HL-60 (cell line): Measurements from ENCODE around the gene INAVA.
"Not testable (repeated sequence)": the region's sequence is repeated elsewhere in the genome, so short reads cannot be mapped to it uniquely, and the experiment has no call there.

Experiments
- DNase-seq, 2 experiments: peaks; one replicate each; pipeline ENCODE4 v3.0.0-alpha.2; 2010 to 2020; ENCODE audit warnings: low read depth in 1 of 2, low spot score in 1 of 2
- H3K27ac ChIP-seq: fragments of 250-450 bp; sonication (Bioruptor Pico); replicated peaks from 2 replicates; pipeline ENCODE4 v1.5.1; 2020; ENCODE audit warnings: mild to moderate bottlenecking, moderate library complexity
- H3K27me3 ChIP-seq: fragments of 250-450 bp; sonication (Bioruptor Pico); 2 replicates; pipeline ENCODE4 v1.5.1; 2021; ENCODE audit warnings: mild to moderate bottlenecking, moderate library complexity; ENCODE audit not compliant: insufficient read depth, poor library complexity, severe bottlenecking
- H3K4me3 ChIP-seq: replicated peaks from 2 replicates; pipeline ENCODE4 v1.5.1; 2011; ENCODE audit warnings: mild to moderate bottlenecking, control low read depth, low read length; ENCODE audit not compliant: insufficient read depth
- GABPA ChIP-seq: IDR thresholded peaks from 2 replicates; pipeline ENCODE4 v1.6.1; 2012; ENCODE audit warnings: low read depth
- POLR2AphosphoS5 ChIP-seq: IDR thresholded peaks from 2 replicates; pipeline ENCODE4 v1.6.1; 2012; ENCODE audit warnings: low read depth
- SPI1 ChIP-seq: IDR thresholded peaks from 2 replicates; pipeline ENCODE4 v1.6.1; 2012; ENCODE audit warnings: low read depth, mild to moderate bottlenecking, borderline replicate concordance
- TF ChIP-seq, protein P1 (sequence below): IDR thresholded peaks from one replicate; pipeline ENCODE4 v1.5.1; 2011; ENCODE audit warnings: low read length, control low read depth, inconsistent platforms; ENCODE audit not compliant: insufficient read depth
- TF ChIP-seq, protein P2 (sequence below): IDR thresholded peaks from 2 replicates; pipeline ENCODE4 v1.6.1; 2012; ENCODE audit warnings: low read depth; ENCODE audit not compliant: insufficient replicate concordance

Gene INAVA

DNA sequence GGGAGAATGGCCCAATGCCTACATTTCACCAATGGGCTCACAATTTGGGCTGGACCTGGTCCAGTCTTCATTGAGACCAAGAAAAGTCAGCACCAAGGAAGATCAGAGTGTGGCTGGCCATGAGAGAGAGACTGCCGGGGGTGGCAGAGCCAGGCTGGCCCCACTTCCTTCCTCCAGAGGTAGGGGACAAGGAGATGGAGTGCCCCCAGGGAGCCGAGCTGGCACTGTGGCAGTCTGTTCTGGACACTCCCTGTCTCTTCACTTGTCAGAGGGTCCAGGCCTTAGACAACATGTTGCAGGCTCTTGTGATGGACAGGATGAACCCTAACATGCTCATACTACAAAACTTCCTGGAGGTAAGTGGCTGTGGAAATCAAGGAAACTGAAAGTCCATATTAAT is 27.7 kb downstream of the INAVA start:
- Histone ChIP-seq H3K27ac (no peak overlapping the region), H3K27me3 (no peaks in the 10 kb centered on the region), H3K4me3 (no peak overlapping the region)
- no peak for DNase-seq
- TF ChIP-seq, protein P1, sequence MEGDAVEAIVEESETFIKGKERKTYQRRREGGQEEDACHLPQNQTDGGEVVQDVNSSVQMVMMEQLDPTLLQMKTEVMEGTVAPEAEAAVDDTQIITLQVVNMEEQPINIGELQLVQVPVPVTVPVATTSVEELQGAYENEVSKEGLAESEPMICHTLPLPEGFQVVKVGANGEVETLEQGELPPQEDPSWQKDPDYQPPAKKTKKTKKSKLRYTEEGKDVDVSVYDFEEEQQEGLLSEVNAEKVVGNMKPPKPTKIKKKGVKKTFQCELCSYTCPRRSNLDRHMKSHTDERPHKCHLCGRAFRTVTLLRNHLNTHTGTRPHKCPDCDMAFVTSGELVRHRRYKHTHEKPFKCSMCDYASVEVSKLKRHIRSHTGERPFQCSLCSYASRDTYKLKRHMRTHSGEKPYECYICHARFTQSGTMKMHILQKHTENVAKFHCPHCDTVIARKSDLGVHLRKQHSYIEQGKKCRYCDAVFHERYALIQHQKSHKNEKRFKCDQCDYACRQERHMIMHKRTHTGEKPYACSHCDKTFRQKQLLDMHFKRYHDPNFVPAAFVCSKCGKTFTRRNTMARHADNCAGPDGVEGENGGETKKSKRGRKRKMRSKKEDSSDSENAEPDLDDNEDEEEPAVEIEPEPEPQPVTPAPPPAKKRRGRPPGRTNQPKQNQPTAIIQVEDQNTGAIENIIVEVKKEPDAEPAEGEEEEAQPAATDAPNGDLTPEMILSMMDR = no peak
- no peak for TF ChIP-seq SPI1

DNA sequence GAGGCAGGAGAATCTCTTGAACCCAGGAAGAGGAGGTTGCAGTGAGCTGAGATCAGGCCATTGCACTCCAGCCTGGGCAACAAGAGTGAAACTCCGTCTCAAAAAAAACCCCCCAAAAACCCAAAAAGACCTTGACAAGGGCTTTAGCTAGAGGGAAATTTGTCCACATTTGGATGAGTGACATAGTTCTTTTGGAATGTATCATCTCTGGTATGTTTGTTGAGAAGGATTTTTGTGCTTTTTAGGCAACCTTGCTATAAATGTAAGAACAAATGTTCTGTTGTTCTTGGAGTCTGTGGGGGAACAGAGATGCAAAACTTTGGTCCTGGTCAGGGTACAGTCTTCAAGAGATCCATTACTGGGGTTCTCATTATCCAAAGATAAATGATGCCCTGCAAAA is 28.9 kb downstream of the INAVA start:
- no peak overlapping the region for H3K4me3 ChIP-seq
- no peak for DNase-seq
- H3K27ac ChIP-seq = no peak overlapping the region
- no peaks in the 10 kb centered on the region for H3K27me3 ChIP-seq
- TF ChIP-seq, protein P1 = no peak

DNA sequence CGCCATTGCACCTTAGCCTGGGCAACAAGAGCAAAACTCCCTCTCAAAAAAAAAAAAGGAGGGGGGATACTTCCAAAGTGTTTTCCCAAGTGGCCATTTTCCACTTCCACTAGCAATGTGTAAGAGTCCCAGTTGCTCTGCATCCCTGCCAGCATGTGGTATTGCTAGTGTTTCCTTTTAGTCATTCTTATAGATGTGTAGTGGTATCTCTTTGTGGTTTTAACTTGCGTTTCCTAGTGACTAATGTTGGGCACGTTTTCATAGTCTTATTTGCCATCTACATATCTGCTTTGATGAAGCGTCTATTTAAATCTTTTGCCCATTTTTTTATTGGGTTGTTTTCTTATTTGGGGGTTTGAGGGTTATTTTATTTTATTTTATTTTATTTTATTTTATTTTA is 31.1 kb downstream of the INAVA start:
- H3K4me3 ChIP-seq = no peak overlapping the region
- TF ChIP-seq, protein P2, sequence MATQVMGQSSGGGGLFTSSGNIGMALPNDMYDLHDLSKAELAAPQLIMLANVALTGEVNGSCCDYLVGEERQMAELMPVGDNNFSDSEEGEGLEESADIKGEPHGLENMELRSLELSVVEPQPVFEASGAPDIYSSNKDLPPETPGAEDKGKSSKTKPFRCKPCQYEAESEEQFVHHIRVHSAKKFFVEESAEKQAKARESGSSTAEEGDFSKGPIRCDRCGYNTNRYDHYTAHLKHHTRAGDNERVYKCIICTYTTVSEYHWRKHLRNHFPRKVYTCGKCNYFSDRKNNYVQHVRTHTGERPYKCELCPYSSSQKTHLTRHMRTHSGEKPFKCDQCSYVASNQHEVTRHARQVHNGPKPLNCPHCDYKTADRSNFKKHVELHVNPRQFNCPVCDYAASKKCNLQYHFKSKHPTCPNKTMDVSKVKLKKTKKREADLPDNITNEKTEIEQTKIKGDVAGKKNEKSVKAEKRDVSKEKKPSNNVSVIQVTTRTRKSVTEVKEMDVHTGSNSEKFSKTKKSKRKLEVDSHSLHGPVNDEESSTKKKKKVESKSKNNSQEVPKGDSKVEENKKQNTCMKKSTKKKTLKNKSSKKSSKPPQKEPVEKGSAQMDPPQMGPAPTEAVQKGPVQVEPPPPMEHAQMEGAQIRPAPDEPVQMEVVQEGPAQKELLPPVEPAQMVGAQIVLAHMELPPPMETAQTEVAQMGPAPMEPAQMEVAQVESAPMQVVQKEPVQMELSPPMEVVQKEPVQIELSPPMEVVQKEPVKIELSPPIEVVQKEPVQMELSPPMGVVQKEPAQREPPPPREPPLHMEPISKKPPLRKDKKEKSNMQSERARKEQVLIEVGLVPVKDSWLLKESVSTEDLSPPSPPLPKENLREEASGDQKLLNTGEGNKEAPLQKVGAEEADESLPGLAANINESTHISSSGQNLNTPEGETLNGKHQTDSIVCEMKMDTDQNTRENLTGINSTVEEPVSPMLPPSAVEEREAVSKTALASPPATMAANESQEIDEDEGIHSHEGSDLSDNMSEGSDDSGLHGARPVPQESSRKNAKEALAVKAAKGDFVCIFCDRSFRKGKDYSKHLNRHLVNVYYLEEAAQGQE = no peak
- TF ChIP-seq, protein P1 = no peak
- TF ChIP-seq GABPA = no peak
- TF ChIP-seq POLR2AphosphoS5 = no peak
- TF ChIP-seq SPI1 = no peak
- H3K27ac ChIP-seq = no peak overlapping the region
- DNase-seq = no peak
- H3K27me3 ChIP-seq = no peaks in the 10 kb centered on the region

DNA sequence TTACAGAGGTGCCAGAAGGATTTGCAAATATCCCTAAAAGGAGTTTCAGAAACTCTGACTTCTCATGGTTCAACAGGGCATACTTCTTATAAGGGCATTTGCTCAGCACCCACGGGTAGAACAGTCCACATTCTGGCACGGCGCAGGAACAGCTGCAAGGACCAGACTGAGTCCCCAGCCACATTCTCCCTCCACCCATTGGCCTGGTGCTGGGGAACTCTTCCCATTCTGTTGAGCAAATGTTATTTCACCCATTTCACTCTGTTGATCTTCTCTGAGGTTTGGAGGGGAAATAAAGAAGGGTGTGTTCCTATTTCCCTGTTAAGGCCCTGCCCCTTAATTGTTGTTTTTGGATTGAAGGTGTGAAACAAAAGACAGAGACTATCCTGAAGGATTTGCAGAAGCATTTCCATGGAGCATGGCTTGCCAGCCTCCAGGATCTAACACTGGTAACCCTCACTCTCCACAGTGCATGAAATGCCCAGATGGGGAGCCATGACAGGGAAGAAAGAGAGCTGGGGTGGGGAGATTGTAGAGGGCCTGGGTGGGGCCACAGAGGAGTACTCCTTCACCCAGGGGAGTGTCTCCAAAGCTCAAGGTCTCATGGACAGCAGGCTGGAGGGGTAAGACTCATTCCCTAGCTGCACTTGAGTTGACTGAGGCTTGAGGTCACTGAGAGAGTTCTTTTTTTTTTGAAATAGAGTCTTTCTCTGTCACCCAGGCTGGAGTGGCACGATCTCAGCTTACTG is 35.0 kb downstream of the INAVA start:
- TF ChIP-seq, protein P2 = no peak
- TF ChIP-seq SPI1 (no peak), GABPA (no peak), POLR2AphosphoS5 (no peak)
- TF ChIP-seq, protein P1 = no peak
- Histone ChIP-seq H3K27ac (no peak overlapping the region), H3K27me3 (no peaks in the 10 kb centered on the region), H3K4me3 (no peak overlapping the region)
- DNase-seq = no peak

DNA sequence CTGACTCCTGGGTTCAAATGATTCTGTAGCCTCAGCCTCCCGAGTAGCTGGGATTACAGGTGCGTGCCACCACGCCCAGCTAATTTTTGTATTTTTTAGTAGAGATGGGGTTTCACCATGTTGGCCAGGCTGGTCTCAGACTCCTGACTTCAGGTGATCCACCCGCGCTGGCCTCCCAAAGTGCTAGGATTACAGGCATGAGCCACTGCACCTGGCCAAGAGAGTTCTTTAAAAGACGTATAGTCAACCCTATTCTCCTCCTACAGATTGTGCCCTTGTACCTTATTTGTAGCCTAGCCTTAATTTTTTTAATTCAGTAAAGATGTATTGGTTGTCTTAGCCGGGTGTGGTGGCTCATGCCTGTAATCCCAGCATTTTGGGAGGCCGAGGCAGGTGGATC is 35.6 kb downstream of the INAVA start:
- not testable (repeated sequence) for DNase-seq, H3K27me3 ChIP-seq, H3K27ac ChIP-seq, H3K4me3 ChIP-seq
